HG02938 (cell line): ENCODE measurements around the gene IFNGR2.
A peak's percentile ranks its signal among the peaks of the same experiment; 100 is the strongest.
"Not testable (repeated sequence)": the region's sequence is repeated elsewhere in the genome, so short reads cannot be mapped to it uniquely, and the experiment has no call there.

Experiments
- ATAC-seq: cut with Tn5 transposase; IDR thresholded peaks from one replicate; pipeline ENCODE4 v1.9.1; 2021; ENCODE audit warnings: mild to moderate bottlenecking, moderate library complexity; ENCODE audit not compliant: unreplicated experiment

Gene IFNGR2

GRCh38 chr21:33434770-33435360, 31.7 kb downstream of the IFNGR2 start:
- ATAC-seq, result peak; percentile 83

GRCh38 chr21:33437140-33437539, 33.9 kb downstream of the IFNGR2 start:
- no peak for ATAC-seq

GRCh38 chr21:33441489-33442477, 38.6 kb downstream of the IFNGR2 start:
- ATAC-seq, result no peak

- no peak for ATAC-seq
These were observed 40.0 kb downstream of the IFNGR2 start for GRCh38 chr21:33443194-33443593.

GRCh38 chr21:33444499-33444898, 41.3 kb downstream of the IFNGR2 start:
- no peak for ATAC-seq

- ATAC-seq, result not testable (repeated sequence)
These were observed 43.4 kb downstream of the IFNGR2 start for GRCh38 chr21:33446620-33447019.

GRCh38 chr21:33449616-33450015, 46.4 kb downstream of the IFNGR2 start:
- ATAC-seq, result no peak

- no peak for ATAC-seq
These were observed 48.4 kb downstream of the IFNGR2 start for GRCh38 chr21:33451634-33452071.

GRCh38 chr21:33452362-33452761, 49.1 kb downstream of the IFNGR2 start:
- ATAC-seq, result no peak

GRCh38 chr21:33455686-33456446, 52.7 kb downstream of the IFNGR2 start:
- ATAC-seq, result no peak

GRCh38 chr21:33458861-33459260, 55.6 kb downstream of the IFNGR2 start:
- no peak for ATAC-seq

GRCh38 chr21:33461538-33462250, 58.5 kb downstream of the IFNGR2 start:
- ATAC-seq, result no peak

GRCh38 chr21:33469183-33469582, 66.0 kb downstream of the IFNGR2 start:
- not testable (repeated sequence) for ATAC-seq

- no peak for ATAC-seq
These were observed 67.5 kb downstream of the IFNGR2 start for GRCh38 chr21:33470701-33471100.

- no peak for ATAC-seq
These were observed 70.1 kb downstream of the IFNGR2 start for GRCh38 chr21:33473344-33473743.

- no peak for ATAC-seq
These were observed 73.9 kb downstream of the IFNGR2 start for GRCh38 chr21:33477066-33477465.

- ATAC-seq, result no peak
These were observed 75.0 kb downstream of the IFNGR2 start for GRCh38 chr21:33478182-33478581.

GRCh38 chr21:33478935-33479678, 75.9 kb downstream of the IFNGR2 start:
- ATAC-seq, result peak; percentile 19

GRCh38 chr21:33479679-33480480, 76.7 kb downstream of the IFNGR2 start, which contains the start of gene TMEM50B:
TMEM50B (minus strand) TSS chr21:33479974; CDS start chr21:33468885, 11,089 bp downstream.
- ATAC-seq, result peak; percentile 79
